HEK293 (cell line): ENCODE results near the gene LAMB4.

Source experiments
- BCL11B ChIP-seq: fragments of 450-650 bp; formaldehyde crosslinking; IDR thresholded peaks from 2 replicates; pipeline ENCODE4 v1.5.1; 2016; ENCODE audit warnings: low read depth, missing biosample characterization, missing genetic modification characterization
- EGR2 ChIP-seq: fragments of 450-650 bp; formaldehyde crosslinking; IDR thresholded peaks from 2 replicates; pipeline ENCODE4 v1.5.1; 2016; ENCODE audit warnings: low read depth, missing biosample characterization, missing genetic modification characterization
- FEZF1 ChIP-seq: fragments of 450-650 bp; formaldehyde crosslinking; IDR thresholded peaks from 2 replicates; pipeline ENCODE4 v1.5.1; 2016; ENCODE audit warnings: missing biosample characterization, missing genetic modification characterization
- GLIS1 ChIP-seq: fragments of 450-650 bp; formaldehyde crosslinking; IDR thresholded peaks from 2 replicates; pipeline ENCODE4 v1.5.1; 2016; ENCODE audit warnings: missing biosample characterization, missing genetic modification characterization
- IKZF3 ChIP-seq: fragments of 450-650 bp; IDR thresholded peaks from 2 replicates; pipeline ENCODE4 v1.5.0; 2018; ENCODE audit warnings: missing biosample characterization, mild to moderate bottlenecking, missing genetic modification characterization, moderate library complexity
- KLF17 ChIP-seq: fragments of 450-650 bp; formaldehyde crosslinking; IDR thresholded peaks from 2 replicates; pipeline ENCODE4 v1.5.1; 2016; ENCODE audit warnings: missing biosample characterization, missing genetic modification characterization
- KLF9 ChIP-seq: fragments of 450-650 bp; formaldehyde crosslinking; IDR thresholded peaks from 2 replicates; pipeline ENCODE4 v1.5.1; 2016; ENCODE audit warnings: missing biosample characterization, missing genetic modification characterization, low read depth
- PRDM2 ChIP-seq: fragments of 450-650 bp; formaldehyde crosslinking; IDR thresholded peaks from 2 replicates; pipeline ENCODE4 v1.5.1; 2016; ENCODE audit warnings: missing biosample characterization, missing genetic modification characterization, borderline replicate concordance
- PRDM6 ChIP-seq: fragments of 450-650 bp; formaldehyde crosslinking; IDR thresholded peaks from 2 replicates; pipeline ENCODE4 v1.5.1; 2017; ENCODE audit warnings: missing biosample characterization, missing genetic modification characterization
- WT1 ChIP-seq: fragments of 450-650 bp; formaldehyde crosslinking; IDR thresholded peaks from 2 replicates; pipeline ENCODE4 v1.5.1; 2016; ENCODE audit warnings: missing biosample characterization, missing genetic modification characterization
- ZBTB21 ChIP-seq: fragments of 450-650 bp; formaldehyde crosslinking; IDR thresholded peaks from 2 replicates; pipeline ENCODE4 v1.5.1; 2017; ENCODE audit warnings: missing biosample characterization, missing genetic modification characterization
- ZFP69B ChIP-seq: fragments of 450-650 bp; formaldehyde crosslinking; IDR thresholded peaks from 2 replicates; pipeline ENCODE4 v1.5.1; 2016; ENCODE audit warnings: missing biosample characterization, missing genetic modification characterization
- ZNF174 ChIP-seq: fragments of 450-650 bp; formaldehyde crosslinking; IDR thresholded peaks from 2 replicates; pipeline ENCODE4 v1.5.0; 2017; ENCODE audit warnings: missing biosample characterization, mild to moderate bottlenecking, missing genetic modification characterization
- ZNF175 ChIP-seq: fragments of 450-650 bp; formaldehyde crosslinking; IDR thresholded peaks from 2 replicates; pipeline ENCODE4 v1.5.1; 2016; ENCODE audit warnings: missing biosample characterization, missing genetic modification characterization
- ZNF184 ChIP-seq: fragments of 450-650 bp; IDR thresholded peaks from 2 replicates; pipeline ENCODE4 v1.5.1; 2018; ENCODE audit warnings: missing biosample characterization, mild to moderate bottlenecking, missing genetic modification characterization
- ZNF19 ChIP-seq: fragments of 450-650 bp; formaldehyde crosslinking; IDR thresholded peaks from 2 replicates; pipeline ENCODE4; 2016; ENCODE audit warnings: missing biosample characterization, missing genetic modification characterization, low read depth
- ZNF26 ChIP-seq: fragments of 450-650 bp; formaldehyde crosslinking; IDR thresholded peaks from 2 replicates; pipeline ENCODE4 v1.5.1; 2016; ENCODE audit warnings: missing biosample characterization, missing genetic modification characterization
- ZNF311 ChIP-seq: fragments of 450-650 bp; formaldehyde crosslinking; IDR thresholded peaks from 2 replicates; pipeline ENCODE4 v1.5.1; 2017; ENCODE audit warnings: missing biosample characterization, missing genetic modification characterization, borderline replicate concordance
- ZNF433 ChIP-seq: fragments of 450-650 bp; formaldehyde crosslinking; IDR thresholded peaks from 2 replicates; pipeline ENCODE4 v1.5.1; 2016; ENCODE audit warnings: missing biosample characterization, missing genetic modification characterization, low read depth
- ZNF544 ChIP-seq: fragments of 450-650 bp; formaldehyde crosslinking; IDR thresholded peaks from 2 replicates; pipeline ENCODE4 v1.5.0; 2017; ENCODE audit warnings: missing biosample characterization, missing genetic modification characterization
- ZNF571 ChIP-seq: fragments of 450-650 bp; formaldehyde crosslinking; IDR thresholded peaks from 2 replicates; pipeline ENCODE4 v1.5.0; 2017; ENCODE audit warnings: missing biosample characterization, missing genetic modification characterization
- ZNF596 ChIP-seq: fragments of 450-650 bp; IDR thresholded peaks from 2 replicates; pipeline ENCODE4 v1.5.0; 2018; ENCODE audit warnings: missing biosample characterization, mild to moderate bottlenecking, missing genetic modification characterization, moderate library complexity
- ZNF785 ChIP-seq: fragments of 450-650 bp; formaldehyde crosslinking; IDR thresholded peaks from 2 replicates; pipeline ENCODE4 v1.5.1; 2016; ENCODE audit warnings: missing biosample characterization, missing genetic modification characterization

The LAMB4 gene

GRCh38 chr7:107995184-107996071 is 134.7 kb downstream of the LAMB4 start (continued):
- TF ChIP-seq GLIS1 (tag by site-specific recombination): peak; percentile 65
- no peak for TF ChIP-seq ZNF26 (tag by site-specific recombination)
- 0 out of 2 replicates have a peak, but pooled peaks have one; percentile 22 for TF ChIP-seq KLF9 (tag by site-specific recombination)
- peak; percentile 94 for TF ChIP-seq PRDM6
- TF ChIP-seq ZFP69B (tag by site-specific recombination): 0 out of 2 replicates have a peak, but pooled peaks have one; percentile 38
- 0 out of 2 replicates have a peak, but pooled peaks have one; percentile 32 for TF ChIP-seq KLF17
- no peak for TF ChIP-seq ZNF571 (tag by site-specific recombination)
- TF ChIP-seq ZNF174 (tag by site-specific recombination): no peak
- TF ChIP-seq ZNF19 (tag by site-specific recombination): no peak
- TF ChIP-seq FEZF1 (tag by site-specific recombination): peak; percentile 58; the same call in 1 of the 2 replicates
- no peak for TF ChIP-seq ZNF175 (tag by site-specific recombination)
- TF ChIP-seq ZNF785 (tag by site-specific recombination): no peak
- no peak for TF ChIP-seq IKZF3 (tag by site-specific recombination)
- no peak for TF ChIP-seq ZBTB21
- TF ChIP-seq PRDM2 (tag by site-specific recombination): no peak
- no peak for TF ChIP-seq BCL11B
- TF ChIP-seq ZNF544 (tag by site-specific recombination): no peak
- no peak for TF ChIP-seq ZNF184 (tag by site-specific recombination)
- TF ChIP-seq ZNF433 (tag by site-specific recombination): no peak
- TF ChIP-seq EGR2 (tag by site-specific recombination): 0 out of 2 replicates have a peak, but pooled peaks have one; percentile 22
- TF ChIP-seq ZNF311: no peak
- no peak for TF ChIP-seq ZNF596
- 0 out of 2 replicates have a peak, but pooled peaks have one; percentile 26 for TF ChIP-seq WT1
